ENCODE results near the gene VN1R5. TPM values are rescaled to one million over a fixed set of nuclear protein-coding genes. Genes with fewer than 3 reads are reported as not detected.

The VN1R5 gene
- total RNA-seq, 1 experiment from 2014 or later = not detected

- Histone ChIP-seq H2AFZ (ENCODE audit: low read length) (no peak overlapping the region), H4K8ac (replicated peaks; ENCODE audit: insufficient read length, low read depth, low read length) (no peak overlapping the region), H2BK12ac (ENCODE audit: insufficient read length, low read depth, low read length) (no peak overlapping the region), H3K27ac (ENCODE audit: insufficient read length, low read depth, low read length) (no peak overlapping the region), H3K4ac (ENCODE audit: low read depth, low read length) (no peak overlapping the region), H3T11ph (ENCODE audit: low read length) (no peak overlapping the region), H2BK15ac (ENCODE audit: low read depth, low read length) (no peak overlapping the region), H3K9me3 (ENCODE audit: control insufficient read depth, low read depth, low read length) (no peaks in the 10 kb centered on the region), H3K79me2 (ENCODE audit: insufficient read depth, low read length) (no peaks in the 10 kb centered on the region), H3K9ac (ENCODE audit: extremely low read depth, insufficient read length, low read length) (no peak overlapping the region), H3K4me1 (ENCODE audit: insufficient read depth, low read length) (no peaks in the 10 kb centered on the region), H3K23me2 (ENCODE audit: insufficient read length, low read depth, low read length, poor library complexity, severe bottlenecking) (no peaks in the 10 kb centered on the region), H4K20me1 (ENCODE audit: control insufficient read depth, insufficient read depth, insufficient read length) (no peaks in the 10 kb centered on the region), H3K23ac (ENCODE audit: insufficient read length, low read depth, low read length) (no peak overlapping the region), H2BK20ac (ENCODE audit: low read depth, low read length, poor library complexity, severe bottlenecking) (no peak overlapping the region), H3K56ac (ENCODE audit: insufficient read length, low read depth, low read length) (no peak overlapping the region), H3K18ac (ENCODE audit: insufficient read length, low read depth, low read length) (no peak overlapping the region), H2BK5ac (ENCODE audit: insufficient read length, low read length) (no peak overlapping the region), H4K91ac (ENCODE audit: insufficient read length, low read depth, low read length) (no peak overlapping the region), H3K14ac (ENCODE audit: insufficient read depth, low read length) (no peak overlapping the region), H4K5ac (ENCODE audit: insufficient read length, low read depth, low read length) (no peak overlapping the region), H2BK120ac (ENCODE audit: low read depth, low read length, poor library complexity, severe bottlenecking) (no peak overlapping the region), H3K79me1 (ENCODE audit: insufficient read depth, low read depth, low read length, poor library complexity, severe bottlenecking) (no peaks in the 10 kb centered on the region), H3K4me2 (ENCODE audit: insufficient read depth, insufficient read length, low read length) (no peak overlapping the region), H3K27me3 (ENCODE audit: insufficient read depth, low read length) (no peaks in the 10 kb centered on the region), H2AK5ac (ENCODE audit: insufficient read length, low read length) (no peak overlapping the region)
- Mint-ChIP-seq H3K4me1 (no peaks in the 10 kb centered on the region), H3K27me3 (ENCODE audit: low read depth) (no peaks in the 10 kb centered on the region; the same call in 1 of the 2 replicates), H3K4me3 (no peak overlapping the region), H3K27ac (no peak overlapping the region), H3K36me3 (ENCODE audit: insufficient read depth in 1 of 3, low read depth in 3 of 3) (peaks cover 0 to 4% (median 0%) of the 10 kb centered on the region in 3 experiments; a peak in 2 of 7 replicates), H3K9me3 (peaks cover 10 to 13% of the 10 kb centered on the region in 2 experiments)
- TF ChIP-seq CTCF (conservative IDR thresholded peaks at IDR 0.05) = no peak
- DNase-seq = no peak
Measured at GRCh38 chr1:247246325-247247115, 9.4 kb upstream of the VN1R5 start.
